Measurements from ENCODE around the gene ADARB1.
A peak's percentile ranks its signal among the peaks of the same experiment; 100 is the strongest.

ADARB1 gene

DNA sequence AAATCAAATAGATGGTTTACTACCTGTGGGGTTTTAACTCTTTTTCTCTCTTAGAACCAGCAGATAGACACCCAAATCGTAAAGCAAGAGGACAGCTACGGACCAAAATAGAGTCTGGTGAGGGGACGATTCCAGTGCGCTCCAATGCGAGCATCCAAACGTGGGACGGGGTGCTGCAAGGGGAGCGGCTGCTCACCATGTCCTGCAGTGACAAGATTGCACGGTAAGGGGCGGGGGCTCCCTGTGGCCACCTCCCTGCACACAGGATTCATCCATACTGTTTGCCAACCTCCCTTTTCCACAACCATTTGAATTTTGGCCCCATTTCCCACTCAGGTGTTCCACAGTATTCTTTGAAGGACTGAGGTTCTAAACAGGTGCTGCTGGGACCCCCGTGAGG, 110.5 kb downstream of the ADARB1 start:
- H3K4me1 ChIP-seq (ENCODE audit: control insufficient read depth, insufficient read depth, low read length) = no peaks in the 10 kb centered on the region
- no peak for DNase-seq (ENCODE audit: low read depth)
- H3K36me3 ChIP-seq (ENCODE audit: control insufficient read depth, insufficient read depth, low read length, severe bottlenecking) = peaks cover 97% of the 10 kb centered on the region

DNA sequence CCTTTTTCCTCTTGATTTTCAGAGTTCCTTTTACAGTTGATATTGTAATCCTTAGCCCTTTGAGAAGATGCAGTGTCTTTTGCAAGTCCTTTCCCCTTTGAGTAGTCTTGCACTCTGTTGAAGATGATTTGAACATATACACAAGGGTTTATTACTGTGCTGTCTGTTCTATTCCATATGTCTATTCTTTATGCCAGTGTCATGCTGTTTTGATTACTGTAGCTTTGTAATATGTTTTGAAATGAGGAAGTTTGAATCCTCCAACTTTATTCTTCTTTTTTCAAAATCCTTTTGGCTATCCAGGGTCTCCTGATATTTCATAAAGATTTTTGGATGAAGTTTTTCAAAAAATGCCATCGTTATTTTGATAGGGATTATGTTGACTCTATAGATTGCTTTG, 112.3 kb downstream of the ADARB1 start:
- Histone ChIP-seq H3K36me3 (ENCODE audit: control insufficient read depth, insufficient read depth, low read length, severe bottlenecking) (peaks cover 82% of the 10 kb centered on the region), H3K9me3 (ENCODE audit: control insufficient read depth, low read length) (peaks cover 50% of the 10 kb centered on the region), H3K4me3 (ENCODE audit: low read length) (peak overlapping the region; percentile 48), H3K4me1 (ENCODE audit: control insufficient read depth, insufficient read depth, low read length) (no peaks in the 10 kb centered on the region), H3K27me3 (replicated peaks; ENCODE audit: control insufficient read depth, insufficient read depth, low read length) (no peaks in the 10 kb centered on the region), H3K9ac (ENCODE audit: low read length) (no peak overlapping the region)
- DNase-seq (ENCODE audit: low read depth) = no peak

More for the DNA sequence above, 110.5 kb downstream of the ADARB1 start:
- H3K27me3 ChIP-seq (replicated peaks; ENCODE audit: control insufficient read depth, insufficient read depth, low read length) = no peaks in the 10 kb centered on the region
- H3K9me3 ChIP-seq (ENCODE audit: control insufficient read depth, low read length) = peaks cover 43% of the 10 kb centered on the region
- H3K9ac ChIP-seq (ENCODE audit: low read length) = no peak overlapping the region
- no peak overlapping the region for H3K4me3 ChIP-seq (ENCODE audit: low read length)

DNA sequence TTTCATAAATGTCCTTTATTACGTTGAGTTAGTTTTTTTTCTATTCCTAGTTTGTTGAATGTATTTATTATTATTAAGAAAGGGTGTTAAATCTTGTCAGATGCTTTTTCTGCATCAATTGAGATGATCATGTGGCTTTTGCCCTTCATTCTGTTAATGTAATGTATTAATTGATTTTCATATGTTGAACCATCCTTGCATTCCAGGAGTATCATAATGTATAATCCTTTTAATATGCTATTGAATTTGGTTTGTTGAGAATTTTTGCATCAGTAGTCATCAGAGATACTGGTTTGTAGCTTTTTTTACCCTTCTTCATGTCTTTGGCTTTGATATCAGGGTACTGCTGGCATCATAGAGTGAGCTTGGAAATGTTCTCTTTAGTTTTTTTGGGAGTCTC, 113.3 kb downstream of the ADARB1 start:
- Histone ChIP-seq H3K4me3 (ENCODE audit: low read length) (peak overlapping the region; percentile 48), H3K27me3 (replicated peaks; ENCODE audit: control insufficient read depth, insufficient read depth, low read length) (no peaks in the 10 kb centered on the region), H3K9ac (ENCODE audit: low read length) (no peak overlapping the region), H3K9me3 (ENCODE audit: control insufficient read depth, low read length) (peaks cover 50% of the 10 kb centered on the region), H3K36me3 (ENCODE audit: control insufficient read depth, insufficient read depth, low read length, severe bottlenecking) (peaks cover 80% of the 10 kb centered on the region), H3K4me1 (ENCODE audit: control insufficient read depth, insufficient read depth, low read length) (no peaks in the 10 kb centered on the region)
- peak; percentile 16 for DNase-seq (ENCODE audit: low read depth)

DNA sequence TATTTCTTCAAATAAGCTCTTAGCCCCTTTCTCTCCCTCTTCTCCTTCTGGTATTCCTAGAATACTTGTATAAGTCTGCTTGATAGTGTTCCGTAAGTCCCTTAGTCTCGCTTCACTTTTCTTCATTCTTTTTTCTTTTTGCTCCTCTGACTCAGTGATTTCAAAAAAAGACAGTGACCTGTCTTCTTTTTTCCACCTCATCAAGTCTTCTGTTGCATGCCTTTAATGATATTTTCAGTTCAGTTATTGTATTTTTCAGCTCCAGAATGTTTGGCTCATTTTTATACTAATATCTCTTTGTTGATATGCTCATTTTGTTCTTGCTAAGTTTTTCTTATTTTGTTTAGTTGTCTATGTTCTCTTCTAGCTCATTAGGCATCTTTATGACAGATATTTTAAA, 115.6 kb downstream of the ADARB1 start:
- DNase-seq (ENCODE audit: low read depth) = no peak
- peaks cover 75% of the 10 kb centered on the region for H3K36me3 ChIP-seq (ENCODE audit: control insufficient read depth, insufficient read depth, low read length, severe bottlenecking)
- H3K27me3 ChIP-seq (replicated peaks; ENCODE audit: control insufficient read depth, insufficient read depth, low read length) = no peaks in the 10 kb centered on the region

DNA sequence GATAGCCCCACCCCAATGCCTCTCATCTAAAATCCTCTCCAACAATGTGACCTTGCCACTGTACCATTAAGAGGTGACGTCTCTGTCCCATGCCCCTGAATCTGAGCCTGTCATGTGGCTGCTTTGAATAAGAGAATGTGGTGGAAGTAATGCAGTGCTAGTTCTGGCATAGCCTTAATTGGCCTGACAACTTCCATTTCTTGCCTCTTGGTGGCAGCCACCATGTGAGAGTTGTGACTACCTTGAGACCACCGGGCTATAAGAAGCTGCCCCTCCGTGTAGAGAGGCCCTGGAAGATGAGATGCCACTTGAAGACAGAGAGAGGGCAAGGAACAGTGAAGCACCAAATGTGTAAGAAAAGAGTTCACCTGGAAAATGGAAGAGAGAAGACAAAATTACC, 118.0 kb downstream of the ADARB1 start:
- DNase-seq (ENCODE audit: low read depth) = no peak
- H3K27me3 ChIP-seq (replicated peaks; ENCODE audit: control insufficient read depth, insufficient read depth, low read length) = no peaks in the 10 kb centered on the region
- H3K4me3 ChIP-seq (ENCODE audit: low read length) = no peak overlapping the region
- H3K36me3 ChIP-seq (ENCODE audit: control insufficient read depth, insufficient read depth, low read length, severe bottlenecking) = peaks cover 61% of the 10 kb centered on the region
- H3K9ac ChIP-seq (ENCODE audit: low read length) = no peak overlapping the region
- H3K4me1 ChIP-seq (ENCODE audit: control insufficient read depth, insufficient read depth, low read length) = no peaks in the 10 kb centered on the region
- H3K9me3 ChIP-seq (ENCODE audit: control insufficient read depth, low read length) = peaks cover 32% of the 10 kb centered on the region

More for the DNA sequence above, 115.6 kb downstream of the ADARB1 start:
- Histone ChIP-seq H3K4me3 (ENCODE audit: low read length) (no peak overlapping the region), H3K9me3 (ENCODE audit: control insufficient read depth, low read length) (peaks cover 50% of the 10 kb centered on the region), H3K9ac (ENCODE audit: low read length) (no peak overlapping the region), H3K4me1 (ENCODE audit: control insufficient read depth, insufficient read depth, low read length) (no peaks in the 10 kb centered on the region)

DNA sequence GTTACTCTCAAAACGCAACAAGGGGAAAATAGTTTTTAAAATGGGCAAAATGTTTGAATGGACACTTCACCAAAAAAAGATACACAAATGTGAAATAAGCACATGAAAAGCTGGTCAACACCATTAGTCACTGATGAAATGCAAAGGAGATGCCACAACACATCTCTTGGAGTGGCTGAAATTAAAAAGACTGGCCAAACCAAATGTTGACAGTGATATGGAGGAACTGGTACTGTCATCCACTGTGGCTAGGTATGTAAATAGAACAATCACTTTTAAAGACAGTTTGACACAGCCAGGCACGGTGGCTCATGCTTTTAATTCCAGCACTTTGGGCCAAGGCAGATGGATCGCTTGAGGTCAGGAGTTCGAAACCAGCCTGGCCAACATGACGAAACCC, 122.2 kb downstream of the ADARB1 start:
- Histone ChIP-seq H3K4me1 (ENCODE audit: control insufficient read depth, insufficient read depth, low read length) (no peaks in the 10 kb centered on the region), H3K36me3 (ENCODE audit: control insufficient read depth, insufficient read depth, low read length, severe bottlenecking) (peaks cover 45% of the 10 kb centered on the region), H3K27me3 (replicated peaks; ENCODE audit: control insufficient read depth, insufficient read depth, low read length) (no peaks in the 10 kb centered on the region), H3K9ac (ENCODE audit: low read length) (no peak overlapping the region), H3K4me3 (ENCODE audit: low read length) (no peak overlapping the region), H3K9me3 (ENCODE audit: control insufficient read depth, low read length) (no peaks in the 10 kb centered on the region)
- DNase-seq (ENCODE audit: low read depth) = no peak

DNA sequence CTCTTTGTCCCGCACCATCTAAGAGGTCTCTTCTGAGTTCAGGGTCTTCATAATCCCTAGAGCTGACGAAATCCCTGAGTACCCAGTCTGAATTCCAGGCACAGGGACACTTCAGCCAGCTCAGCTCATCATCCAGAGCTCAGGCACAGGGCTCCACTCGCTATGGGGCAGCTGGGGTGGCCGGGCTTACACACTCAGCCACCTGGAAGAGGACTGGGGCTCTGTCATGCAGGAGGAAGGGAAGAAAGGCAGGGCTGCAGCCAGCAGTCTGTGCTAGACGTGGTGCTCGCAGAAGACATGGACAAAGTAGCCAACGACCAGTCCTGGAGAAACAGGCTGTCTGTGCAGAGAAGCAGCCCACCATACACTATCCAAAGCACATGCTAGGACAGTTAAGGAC, 124.8 kb downstream of the ADARB1 start:
- H3K27me3 ChIP-seq (replicated peaks; ENCODE audit: control insufficient read depth, insufficient read depth, low read length) = no peaks in the 10 kb centered on the region
- no peak overlapping the region for H3K4me3 ChIP-seq (ENCODE audit: low read length)
- no peaks in the 10 kb centered on the region for H3K9me3 ChIP-seq (ENCODE audit: control insufficient read depth, low read length)
- no peak overlapping the region for H3K9ac ChIP-seq (ENCODE audit: low read length)
- H3K4me1 ChIP-seq (ENCODE audit: control insufficient read depth, insufficient read depth, low read length) = no peaks in the 10 kb centered on the region
- no peak for DNase-seq (ENCODE audit: low read depth)
- H3K36me3 ChIP-seq (ENCODE audit: control insufficient read depth, insufficient read depth, low read length, severe bottlenecking) = peaks cover 40% of the 10 kb centered on the region

DNA sequence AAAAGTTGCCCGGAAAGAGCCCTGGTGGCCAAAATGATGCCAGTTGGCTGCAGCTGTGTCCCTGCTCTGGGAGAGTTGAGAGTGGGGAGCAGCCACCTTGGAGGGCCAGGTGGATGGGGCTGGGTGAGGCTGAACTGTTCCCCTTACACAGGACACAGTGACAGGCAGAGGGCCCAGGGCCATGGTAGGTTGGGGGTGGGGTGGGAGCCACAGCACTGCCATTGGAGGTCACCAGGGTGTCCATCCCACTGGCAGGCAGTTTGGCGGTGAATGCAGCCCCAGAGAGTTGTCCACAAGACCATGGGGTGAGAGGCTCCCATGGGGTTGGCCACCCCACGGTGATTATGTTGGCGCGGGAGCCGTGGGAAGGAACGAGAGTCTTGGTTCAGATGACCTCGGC, 125.7 kb downstream of the ADARB1 start:
- no peak overlapping the region for H3K9ac ChIP-seq (ENCODE audit: low read length)
- no peaks in the 10 kb centered on the region for H3K27me3 ChIP-seq (replicated peaks; ENCODE audit: control insufficient read depth, insufficient read depth, low read length)
- no peak overlapping the region for H3K4me3 ChIP-seq (ENCODE audit: low read length)
- no peak for DNase-seq (ENCODE audit: low read depth)
- H3K9me3 ChIP-seq (ENCODE audit: control insufficient read depth, low read length) = no peaks in the 10 kb centered on the region
- H3K4me1 ChIP-seq (ENCODE audit: control insufficient read depth, insufficient read depth, low read length) = no peaks in the 10 kb centered on the region
- H3K36me3 ChIP-seq (ENCODE audit: control insufficient read depth, insufficient read depth, low read length, severe bottlenecking) = peaks cover 42% of the 10 kb centered on the region

DNA sequence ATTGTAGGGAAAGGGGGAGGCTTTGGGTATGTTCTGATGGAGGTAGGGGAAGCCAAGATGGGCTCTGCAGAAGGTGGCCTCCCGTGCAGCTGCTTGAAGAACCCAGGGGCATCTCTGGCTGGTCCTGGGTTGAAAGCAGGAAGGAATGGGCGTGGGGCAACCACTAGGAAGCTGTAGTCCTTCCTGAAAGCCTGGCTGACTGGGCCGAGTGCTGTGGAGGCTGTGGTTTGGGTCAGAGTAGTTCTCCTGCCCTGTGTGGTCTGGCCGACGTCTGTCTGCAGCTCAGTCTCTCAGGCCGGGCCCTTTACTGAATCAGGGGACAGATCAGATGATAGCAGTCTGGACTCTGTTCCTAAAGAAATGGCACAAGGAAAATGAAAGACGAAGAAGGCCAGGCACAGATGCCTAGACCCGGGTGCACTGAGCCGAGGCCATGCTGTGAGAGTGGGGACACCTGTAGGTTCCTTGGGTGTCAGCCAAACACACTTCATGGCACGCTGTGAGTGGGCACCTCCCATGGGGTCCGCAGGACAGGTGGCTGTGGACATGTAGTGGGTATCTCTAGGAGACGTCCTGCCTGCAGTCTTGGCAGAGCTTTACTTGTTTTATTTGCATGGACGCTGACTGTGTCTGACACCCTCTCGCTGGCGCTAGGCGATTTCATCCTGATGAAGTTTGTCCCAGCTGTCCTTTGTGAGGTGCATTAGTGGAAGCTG, 126.4 kb downstream of the ADARB1 start:
- Histone ChIP-seq H3K36me3 (ENCODE audit: control insufficient read depth, insufficient read depth, low read length, severe bottlenecking) (peaks cover 50% of the 10 kb centered on the region), H3K4me1 (ENCODE audit: control insufficient read depth, insufficient read depth, low read length) (no peaks in the 10 kb centered on the region), H3K9me3 (ENCODE audit: control insufficient read depth, low read length) (no peaks in the 10 kb centered on the region), H3K4me3 (ENCODE audit: low read length) (no peak overlapping the region), H3K9ac (ENCODE audit: low read length) (no peak overlapping the region), H3K27me3 (replicated peaks; ENCODE audit: control insufficient read depth, insufficient read depth, low read length) (no peaks in the 10 kb centered on the region)
- no peak for DNase-seq (ENCODE audit: low read depth)

DNA sequence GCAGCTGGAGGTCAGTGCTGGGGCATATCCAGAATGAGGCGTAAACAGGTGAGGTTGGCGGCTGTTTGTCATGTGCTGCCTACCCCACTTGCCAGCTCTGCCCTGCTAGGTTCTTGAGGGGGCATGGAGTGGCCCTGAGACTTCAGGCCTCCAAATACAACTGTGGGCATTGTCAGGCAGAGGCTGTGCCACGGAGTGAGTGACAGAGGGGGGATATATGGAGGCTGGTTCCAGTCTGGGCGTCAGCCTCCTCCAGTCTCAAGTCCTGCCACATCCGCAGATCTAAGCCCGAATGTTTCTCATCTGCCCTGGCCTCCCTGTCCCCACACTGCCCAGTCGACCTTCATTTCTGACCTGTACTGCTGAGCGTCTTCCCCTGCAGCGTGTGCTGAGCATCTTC, 128.0 kb downstream of the ADARB1 start:
- no peaks in the 10 kb centered on the region for H3K27me3 ChIP-seq (replicated peaks; ENCODE audit: control insufficient read depth, insufficient read depth, low read length)
- no peaks in the 10 kb centered on the region for H3K4me1 ChIP-seq (ENCODE audit: control insufficient read depth, insufficient read depth, low read length)
- peaks cover 53% of the 10 kb centered on the region for H3K36me3 ChIP-seq (ENCODE audit: control insufficient read depth, insufficient read depth, low read length, severe bottlenecking)
- no peak overlapping the region for H3K4me3 ChIP-seq (ENCODE audit: low read length)
- H3K9me3 ChIP-seq (ENCODE audit: control insufficient read depth, low read length) = no peaks in the 10 kb centered on the region
- no peak for DNase-seq (ENCODE audit: low read depth)
- no peak overlapping the region for H3K9ac ChIP-seq (ENCODE audit: low read length)

DNA sequence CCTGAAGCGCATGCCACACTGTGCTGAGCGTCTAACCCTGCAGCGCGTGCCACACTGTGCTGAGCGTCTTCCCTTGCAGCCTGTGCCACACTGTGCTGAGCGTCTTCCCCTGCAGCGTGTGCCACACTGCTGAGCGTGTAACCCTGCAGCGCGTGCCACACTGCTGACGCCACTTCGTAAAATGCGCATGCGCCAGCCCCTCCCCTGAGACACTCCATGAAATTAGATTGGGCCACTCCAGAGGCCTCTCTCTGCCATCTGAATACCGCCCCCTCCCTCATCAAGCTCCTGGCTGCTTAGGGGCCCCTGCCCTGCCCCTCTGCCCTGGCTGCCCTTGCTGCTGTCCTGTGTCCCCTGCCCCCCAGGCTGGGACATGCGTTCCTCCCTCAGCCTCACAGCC, 128.5 kb downstream of the ADARB1 start:
- Histone ChIP-seq H3K9ac (ENCODE audit: low read length) (no peak overlapping the region), H3K27me3 (replicated peaks; ENCODE audit: control insufficient read depth, insufficient read depth, low read length) (no peaks in the 10 kb centered on the region), H3K36me3 (ENCODE audit: control insufficient read depth, insufficient read depth, low read length, severe bottlenecking) (peaks cover 59% of the 10 kb centered on the region), H3K4me3 (ENCODE audit: low read length) (no peak overlapping the region), H3K9me3 (ENCODE audit: control insufficient read depth, low read length) (no peaks in the 10 kb centered on the region), H3K4me1 (ENCODE audit: control insufficient read depth, insufficient read depth, low read length) (no peaks in the 10 kb centered on the region)
- DNase-seq (ENCODE audit: low read depth) = no peak

DNA sequence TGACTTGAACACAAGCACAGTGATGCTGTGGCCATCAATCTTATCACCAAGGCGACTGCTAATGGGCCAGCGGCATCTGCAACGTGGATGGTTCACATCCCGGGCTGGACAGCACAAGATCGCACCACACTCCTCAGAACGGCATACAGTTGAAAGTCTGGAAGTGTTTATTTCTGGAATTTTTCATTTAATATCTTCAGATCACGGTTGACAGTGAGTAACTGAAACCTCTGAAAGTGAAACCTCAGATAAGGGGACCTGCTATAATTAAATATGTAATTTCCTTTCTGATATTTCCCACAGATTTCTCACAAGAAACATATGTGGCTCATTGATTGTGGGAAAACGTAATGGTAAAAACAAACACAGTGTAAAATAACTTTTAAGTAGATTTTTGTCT, 129.6 kb downstream of the ADARB1 start:
- Histone ChIP-seq H3K27me3 (replicated peaks; ENCODE audit: control insufficient read depth, insufficient read depth, low read length) (no peaks in the 10 kb centered on the region), H3K4me1 (ENCODE audit: control insufficient read depth, insufficient read depth, low read length) (no peaks in the 10 kb centered on the region), H3K9me3 (ENCODE audit: control insufficient read depth, low read length) (no peaks in the 10 kb centered on the region), H3K36me3 (ENCODE audit: control insufficient read depth, insufficient read depth, low read length, severe bottlenecking) (peaks cover 61% of the 10 kb centered on the region), H3K9ac (ENCODE audit: low read length) (no peak overlapping the region), H3K4me3 (ENCODE audit: low read length) (no peak overlapping the region)
- DNase-seq (ENCODE audit: low read depth) = no peak
